Stimulated activated CD4-positive, alpha-beta T cell treated with anti-CD3 and anti-CD28 coated beads, Interleukin-4, amount 100 ng/mL, for 4 hours (primary cell): ENCODE results near the gene PLAC9.

Source experiments
- DNase-seq, 2 experiments: peaks; one replicate each; pipeline ENCODE4 v3.0.0-alpha.2; 2020

PLAC9 gene

GRCh38 chr10:80161321-80162083 is 29.0 kb downstream of the PLAC9 start:
- no peak for DNase-seq

GRCh38 chr10:80163741-80164341 is 31.3 kb downstream of the PLAC9 start:
- DNase-seq: no peak

- no peak for DNase-seq
Measured at GRCh38 chr10:80164596-80164995, 32.1 kb downstream of the PLAC9 start.

- DNase-seq: no peak
Measured at GRCh38 chr10:80165173-80165572, 32.6 kb downstream of the PLAC9 start.

DNA sequence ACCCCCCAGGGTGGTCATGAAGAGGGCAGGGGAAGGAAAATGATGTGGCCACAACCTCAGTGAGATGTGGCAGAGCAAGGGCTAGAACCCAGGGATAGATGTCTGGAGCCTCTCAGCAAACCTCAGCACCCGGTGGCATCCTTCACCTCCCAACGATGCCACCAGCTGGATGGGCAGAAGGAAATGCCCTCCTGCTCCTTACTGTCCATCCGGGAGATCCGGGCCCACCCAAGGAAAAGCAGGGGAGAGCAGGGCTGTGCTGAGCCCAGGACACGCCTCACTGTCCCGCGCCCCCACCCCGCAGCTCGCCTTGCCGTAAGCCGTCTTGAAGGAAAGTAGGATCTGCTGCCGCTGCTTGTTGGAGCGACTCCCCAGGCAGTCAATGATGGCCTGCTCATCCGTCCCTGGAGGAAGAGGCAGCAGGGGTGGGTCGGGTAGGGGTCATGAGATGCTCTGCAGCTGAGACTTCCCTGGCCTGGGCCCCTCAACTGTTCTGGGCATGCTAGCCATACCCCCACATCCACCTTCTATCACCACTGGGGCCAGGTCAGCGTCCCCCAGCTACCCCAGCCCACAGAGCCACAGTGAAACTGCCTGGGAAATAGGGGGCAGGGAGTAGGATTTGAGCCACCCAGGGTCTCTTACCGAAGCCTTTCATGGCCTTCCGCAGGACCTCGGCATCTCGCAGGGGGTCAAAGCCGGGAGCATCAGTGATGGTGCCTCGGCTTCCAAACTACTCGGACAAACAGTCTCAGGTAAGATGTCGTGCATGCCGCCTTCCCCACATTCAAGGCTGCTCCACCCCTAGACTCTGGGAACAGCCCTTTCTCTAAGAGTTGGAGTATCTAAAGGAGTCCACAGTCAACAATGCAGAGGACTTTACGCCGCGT is 34.3 kb downstream of the PLAC9 start:
- DNase-seq: no peak

GRCh38 chr10:80167471-80168161 is 35.1 kb downstream of the PLAC9 start:
- no peak for DNase-seq

- DNase-seq: no peak
Measured at GRCh38 chr10:80168162-80168511, 35.6 kb downstream of the PLAC9 start.

GRCh38 chr10:80168679-80169380 is 36.3 kb downstream of the PLAC9 start:
- no peak for DNase-seq

- no peak for DNase-seq
Measured at GRCh38 chr10:80170026-80170425, 37.5 kb downstream of the PLAC9 start.

GRCh38 chr10:80170641-80171040 is 38.1 kb downstream of the PLAC9 start:
- DNase-seq: no peak

DNA sequence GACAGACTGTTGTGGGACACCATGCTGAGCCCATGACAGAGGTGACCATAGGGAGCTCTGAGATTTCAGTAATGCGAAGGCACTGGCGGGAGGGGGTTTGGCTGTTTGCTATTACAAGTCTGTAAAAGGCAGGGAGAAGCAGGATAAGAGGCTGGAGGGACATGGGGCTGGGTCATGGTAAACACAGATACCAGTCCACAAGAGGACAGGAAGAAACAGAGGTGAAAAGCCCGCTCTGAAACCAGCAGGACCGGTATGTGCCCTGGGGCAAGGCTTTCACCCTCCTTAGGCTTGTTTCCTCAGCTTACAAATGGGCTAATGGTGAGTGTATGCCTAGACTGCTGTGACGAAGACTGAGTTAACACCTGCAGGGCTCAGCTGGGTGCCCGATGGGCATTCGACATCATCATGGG is 38.7 kb downstream of the PLAC9 start:
- no peak for DNase-seq

- DNase-seq: no peak
Measured at GRCh38 chr10:80172896-80173295, 40.4 kb downstream of the PLAC9 start.

DNA sequence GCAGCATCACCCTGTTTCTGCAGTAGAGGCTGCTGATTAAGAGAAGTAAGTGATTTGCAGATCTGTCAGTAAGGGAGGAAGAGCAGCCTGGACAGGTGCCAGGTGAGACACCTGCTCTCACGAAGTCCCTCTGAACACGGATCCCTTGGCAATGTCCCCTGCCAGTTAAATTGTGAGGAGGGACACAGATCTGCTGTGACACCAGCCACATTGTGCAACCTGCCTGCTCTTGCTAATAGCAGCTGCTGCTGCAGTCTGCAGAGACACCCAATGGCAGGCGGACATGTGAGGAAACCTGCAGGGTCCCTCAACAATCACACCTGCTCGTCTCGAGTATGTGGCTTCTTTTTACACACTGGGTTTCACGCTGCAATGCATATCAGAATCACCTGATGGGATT is 40.9 kb downstream of the PLAC9 start:
- DNase-seq: no peak

DNA sequence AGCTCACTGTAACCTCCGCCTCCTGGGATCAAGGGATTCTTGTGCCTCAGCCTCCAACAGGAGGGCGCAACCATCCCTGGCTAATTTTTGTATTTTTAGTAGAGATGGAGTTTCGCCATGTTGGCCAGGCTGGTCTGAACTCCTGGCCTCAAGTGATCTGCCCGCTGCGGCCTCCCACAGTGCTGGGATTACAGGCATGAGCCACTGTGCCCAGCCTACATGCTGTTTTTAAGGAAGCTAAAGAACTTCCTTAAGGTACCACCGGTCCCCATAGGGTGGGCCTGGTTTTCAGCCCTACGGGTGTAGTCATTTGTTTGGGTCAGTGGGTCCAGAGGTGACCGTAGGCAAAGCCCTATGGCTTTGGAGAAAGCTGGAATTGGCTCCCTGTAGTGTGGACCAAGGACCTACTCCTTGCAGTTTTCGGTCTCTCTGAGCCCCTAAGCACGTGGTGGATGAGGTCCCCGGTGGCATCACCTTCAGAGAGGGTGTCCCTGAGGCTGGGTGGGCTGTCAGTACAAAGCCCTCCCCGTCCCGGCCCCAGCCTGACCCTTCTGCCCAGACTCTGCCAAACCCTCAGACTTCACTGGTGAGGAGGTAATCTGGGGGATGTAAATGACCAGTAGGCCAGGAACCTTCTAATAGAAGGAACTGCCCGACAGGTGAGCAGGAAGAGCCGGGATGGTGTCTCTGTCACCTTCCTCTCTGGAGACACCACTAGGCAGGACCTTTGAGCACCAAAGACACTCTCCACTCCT is 42.3 kb downstream of the PLAC9 start:
- DNase-seq: no peak

- no peak for DNase-seq
Measured at GRCh38 chr10:80176526-80176925, 44.0 kb downstream of the PLAC9 start.

DNA sequence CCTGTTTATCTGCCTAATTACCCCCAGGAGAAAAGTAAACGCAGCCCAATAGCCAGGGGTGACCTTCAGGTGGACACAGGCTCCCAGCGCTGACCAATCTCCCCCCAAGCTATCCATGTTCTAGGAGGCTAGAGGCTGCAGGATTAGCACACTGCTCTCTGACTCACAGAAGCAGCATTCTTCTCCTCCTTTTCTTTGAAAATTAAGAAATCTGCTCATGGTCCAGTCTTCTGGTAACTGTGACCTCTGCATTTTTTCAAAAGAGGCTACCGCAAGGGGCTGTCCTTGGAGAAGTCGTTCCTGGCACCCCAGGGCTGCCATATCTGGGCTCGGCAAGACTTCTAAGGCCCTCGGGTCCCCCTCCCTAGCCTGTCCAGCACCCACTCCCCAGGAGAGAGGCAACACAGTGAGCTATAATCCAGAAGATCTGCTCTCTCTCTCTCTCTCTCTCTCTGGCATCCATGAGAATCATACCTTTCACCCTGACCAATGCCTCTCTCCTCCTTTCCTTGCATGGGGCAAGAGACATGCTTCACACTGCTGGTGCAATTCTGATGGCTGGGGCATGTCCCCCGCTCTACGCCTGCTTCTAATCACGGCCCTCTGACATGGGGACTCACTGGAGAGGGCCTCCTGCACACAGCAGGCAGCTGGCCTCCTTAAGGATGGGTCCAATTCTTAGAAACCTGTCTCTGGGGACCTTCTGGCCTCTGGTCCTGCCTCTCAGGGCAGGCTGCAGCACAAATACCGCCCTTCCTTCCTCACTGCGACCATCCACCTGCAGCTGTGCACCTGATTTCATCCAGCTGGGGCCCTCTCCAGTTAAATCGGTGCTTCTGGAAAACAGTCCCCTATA is 45.5 kb downstream of the PLAC9 start:
- no peak for DNase-seq

DNA sequence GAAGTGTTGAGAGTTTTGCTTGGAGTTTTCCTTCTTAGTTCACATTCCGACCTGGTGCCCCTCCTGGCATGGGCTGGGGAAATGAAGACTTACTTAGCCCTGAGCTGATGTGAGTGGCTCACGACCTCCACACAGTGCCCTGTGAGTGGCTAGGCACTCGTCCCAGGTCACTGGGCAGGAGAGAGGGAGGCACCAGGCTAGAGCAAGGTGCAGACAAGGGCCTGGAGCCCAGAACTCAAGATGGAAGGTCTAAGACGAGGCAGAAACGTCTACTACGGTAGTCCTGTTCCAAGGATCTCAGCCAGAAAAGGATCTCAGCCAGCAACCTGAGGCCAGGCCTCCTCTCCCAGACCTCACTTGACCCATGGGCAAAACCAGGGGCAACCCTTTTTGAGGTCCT is 50.5 kb downstream of the PLAC9 start:
- DNase-seq: no peak

- no peak for DNase-seq
Measured at GRCh38 chr10:80183436-80183835, 50.9 kb downstream of the PLAC9 start.

DNA sequence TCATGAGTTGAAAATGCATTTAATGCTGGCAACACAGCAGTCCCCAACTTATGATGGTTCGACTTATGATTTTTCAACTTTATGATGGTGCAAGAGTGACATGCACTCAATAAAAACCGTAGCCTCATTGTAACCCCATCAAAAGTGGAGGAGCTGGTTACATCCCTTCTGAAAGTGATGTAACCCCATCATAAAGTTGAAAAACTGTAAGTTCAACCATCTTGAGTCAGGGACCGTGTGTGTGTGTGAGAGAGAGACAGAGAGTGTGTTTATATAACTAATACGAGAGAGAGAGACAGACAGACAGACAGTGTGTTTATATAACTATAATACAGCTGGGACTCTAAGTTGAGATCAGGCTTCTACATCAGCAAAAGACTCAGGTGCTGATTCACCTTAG is 51.8 kb downstream of the PLAC9 start:
- no peak for DNase-seq

GRCh38 chr10:80185578-80186299 is 53.2 kb downstream of the PLAC9 start:
- no peak for DNase-seq
